Spleen (tissue), 7 donors: ENCODE results near the gene RARG.

Source experiments
- POLR2A ChIP-seq, 3 donors: fragments of 450-650 bp; IDR thresholded peaks; one replicate each; pipeline ENCODE4 v1.5.1; 2017; ENCODE audit warnings: antibody characterized with exemption in 3 of 3, mild to moderate bottlenecking in 1 of 3
- POLR2AphosphoS5 ChIP-seq, 3 donors: sonication (generic); formaldehyde crosslinking; IDR thresholded peaks; one replicate each; pipeline ENCODE4 v1.5.1; 2017; ENCODE audit warnings: antibody characterized with exemption in 3 of 3
- TF ChIP-seq, protein P1 (sequence below), 11 experiments: fragments of 200-600 bp in 7 of 11; fragments of 450-650 bp in 4 of 11; sonication (generic) in 4 of 11; IDR thresholded peaks in 8 of 11; conservative IDR thresholded peaks in 3 of 11; 1 replicate in 7 of 11; 2 replicates in 4 of 11; pipeline versions ENCODE4 v1.4.0 to v1.8.0; 2016 to 2021; ENCODE audit warnings: antibody characterized with exemption in 11 of 11, inconsistent platforms in 4 of 11, mild to moderate bottlenecking in 1 of 11
- donor health status: DM: no; HTN: no; CAD: no; lungs with moderate emphysema.
- donor health status: DM: no; HTN: no; CAD: no.
- donor health status: DM: no; HTN: no; CAD: no.

DNA sequence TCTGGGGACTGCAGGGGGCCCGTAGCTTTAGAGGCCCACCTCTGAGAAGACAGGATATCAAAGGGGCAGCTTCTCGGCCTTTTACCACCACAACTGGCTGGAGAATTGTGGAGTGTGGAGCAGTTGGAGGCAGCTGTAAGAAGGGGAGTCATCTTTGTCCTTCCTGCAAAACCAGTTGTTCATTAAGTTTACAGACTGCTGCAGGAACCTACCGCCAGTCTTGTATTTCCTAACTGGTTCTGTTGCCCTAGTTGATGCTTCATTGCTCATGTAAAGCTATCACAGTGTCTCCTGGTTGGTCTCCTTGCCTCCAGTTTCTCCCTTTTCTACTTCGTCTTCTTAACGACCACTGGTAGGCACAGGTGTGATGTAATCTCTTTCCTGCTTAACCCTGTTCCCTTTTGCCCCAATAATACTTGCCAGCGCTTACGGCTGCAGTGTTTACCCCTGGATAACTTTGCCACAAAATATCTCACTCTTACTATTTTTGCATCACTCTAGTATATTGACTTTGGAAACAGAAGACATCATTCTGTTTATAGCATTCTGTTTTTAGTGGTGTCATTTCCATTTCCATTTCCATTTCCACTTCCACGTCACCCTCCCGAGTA is 48.0 kb upstream of the RARG start:
- TF ChIP-seq, protein P1, sequence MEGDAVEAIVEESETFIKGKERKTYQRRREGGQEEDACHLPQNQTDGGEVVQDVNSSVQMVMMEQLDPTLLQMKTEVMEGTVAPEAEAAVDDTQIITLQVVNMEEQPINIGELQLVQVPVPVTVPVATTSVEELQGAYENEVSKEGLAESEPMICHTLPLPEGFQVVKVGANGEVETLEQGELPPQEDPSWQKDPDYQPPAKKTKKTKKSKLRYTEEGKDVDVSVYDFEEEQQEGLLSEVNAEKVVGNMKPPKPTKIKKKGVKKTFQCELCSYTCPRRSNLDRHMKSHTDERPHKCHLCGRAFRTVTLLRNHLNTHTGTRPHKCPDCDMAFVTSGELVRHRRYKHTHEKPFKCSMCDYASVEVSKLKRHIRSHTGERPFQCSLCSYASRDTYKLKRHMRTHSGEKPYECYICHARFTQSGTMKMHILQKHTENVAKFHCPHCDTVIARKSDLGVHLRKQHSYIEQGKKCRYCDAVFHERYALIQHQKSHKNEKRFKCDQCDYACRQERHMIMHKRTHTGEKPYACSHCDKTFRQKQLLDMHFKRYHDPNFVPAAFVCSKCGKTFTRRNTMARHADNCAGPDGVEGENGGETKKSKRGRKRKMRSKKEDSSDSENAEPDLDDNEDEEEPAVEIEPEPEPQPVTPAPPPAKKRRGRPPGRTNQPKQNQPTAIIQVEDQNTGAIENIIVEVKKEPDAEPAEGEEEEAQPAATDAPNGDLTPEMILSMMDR (IDR thresholded peaks at IDR 0.05 in 8 of 11, conservative IDR thresholded peaks at IDR 0.05 in 3 of 11): no peak
- TF ChIP-seq POLR2AphosphoS5 (IDR thresholded peaks at IDR 0.05): no peak
- no peak for TF ChIP-seq POLR2A (IDR thresholded peaks at IDR 0.05)
